Neural progenitor cell (in vitro differentiated cells): ENCODE measurements around the gene NT5DC3.

Experiments
- CTCF ChIP-seq: fragments of 200-600 bp; sonication (generic); IDR thresholded peaks from 2 replicates; pipeline ENCODE4 v1.5.1; 2017; ENCODE audit warnings: antibody characterized with exemption, mild to moderate bottlenecking
- EZH2phosphoT487 ChIP-seq: fragments of 200-600 bp; sonication (generic); IDR thresholded peaks from 2 replicates; pipeline ENCODE4 v1.6.1; 2017; ENCODE audit warnings: antibody characterized with exemption

GRCh38 chr12:103729499-103729898 lies 111.5 kb downstream of the NT5DC3 start:
- no peak for TF ChIP-seq CTCF
- TF ChIP-seq EZH2phosphoT487, result no peak
